Large intestine (tissue), 3 donors: ENCODE measurements around the gene TNRC18. TPM values are rescaled to one million over a fixed set of nuclear protein-coding genes. Genes with fewer than 3 reads are reported as not detected.
A peak's percentile ranks its signal among the peaks of the same experiment; 100 is the strongest.
"Not testable (repeated sequence)": the region's sequence is repeated elsewhere in the genome, so short reads cannot be mapped to it uniquely, and the experiment has no call there.

Experiments used
- DNase-seq, 2 donors: peaks; one replicate each; pipeline versions ENCODE4 v3.0.0 to v3.0.0-alpha.2; 2013
- H3K27ac ChIP-seq: one replicate; pipeline ENCODE4 v1.5.1; 2013; ENCODE audit warnings: low read length
- H3K27me3 ChIP-seq: 2 replicates; pipeline ENCODE4 v1.6.1; 2013; ENCODE audit warnings: low read length; ENCODE audit not compliant: control insufficient read depth, insufficient read depth
- H3K36me3 ChIP-seq: 2 replicates; pipeline ENCODE4 v1.6.1; 2013; ENCODE audit warnings: low read length; ENCODE audit not compliant: control insufficient read depth, insufficient read depth
- H3K4me1 ChIP-seq: one replicate; pipeline ENCODE4 v1.6.1; 2013; ENCODE audit warnings: low read length; ENCODE audit not compliant: control insufficient read depth, insufficient read depth
- H3K4me3 ChIP-seq: one replicate; pipeline ENCODE4 v1.5.1; 2013; ENCODE audit warnings: low read length
- H3K9me3 ChIP-seq: one replicate; pipeline ENCODE4 v1.6.1; 2013; ENCODE audit warnings: mild to moderate bottlenecking, low read depth, low read length, moderate library complexity; ENCODE audit not compliant: control insufficient read depth
- WGBS: methylation state at CpG from one replicate; pipeline ENCODE4 v1.1.5; 2013; ENCODE audit warnings: low lambda C conversion rate; ENCODE audit not compliant: insufficient coverage; 5-methylcytosine and 5-hydroxymethylcytosine counted together
- polyA plus RNA-seq: library from polyadenylated mRNA; unstranded; fragments of 120-200 nt; gene quantifications from one replicate; pipeline ENCODE4 v1.2.1, GENCODE V29; 2013

The TNRC18 gene
- polyA plus RNA-seq, 1 donor, result 78.4 TPM

DNA sequence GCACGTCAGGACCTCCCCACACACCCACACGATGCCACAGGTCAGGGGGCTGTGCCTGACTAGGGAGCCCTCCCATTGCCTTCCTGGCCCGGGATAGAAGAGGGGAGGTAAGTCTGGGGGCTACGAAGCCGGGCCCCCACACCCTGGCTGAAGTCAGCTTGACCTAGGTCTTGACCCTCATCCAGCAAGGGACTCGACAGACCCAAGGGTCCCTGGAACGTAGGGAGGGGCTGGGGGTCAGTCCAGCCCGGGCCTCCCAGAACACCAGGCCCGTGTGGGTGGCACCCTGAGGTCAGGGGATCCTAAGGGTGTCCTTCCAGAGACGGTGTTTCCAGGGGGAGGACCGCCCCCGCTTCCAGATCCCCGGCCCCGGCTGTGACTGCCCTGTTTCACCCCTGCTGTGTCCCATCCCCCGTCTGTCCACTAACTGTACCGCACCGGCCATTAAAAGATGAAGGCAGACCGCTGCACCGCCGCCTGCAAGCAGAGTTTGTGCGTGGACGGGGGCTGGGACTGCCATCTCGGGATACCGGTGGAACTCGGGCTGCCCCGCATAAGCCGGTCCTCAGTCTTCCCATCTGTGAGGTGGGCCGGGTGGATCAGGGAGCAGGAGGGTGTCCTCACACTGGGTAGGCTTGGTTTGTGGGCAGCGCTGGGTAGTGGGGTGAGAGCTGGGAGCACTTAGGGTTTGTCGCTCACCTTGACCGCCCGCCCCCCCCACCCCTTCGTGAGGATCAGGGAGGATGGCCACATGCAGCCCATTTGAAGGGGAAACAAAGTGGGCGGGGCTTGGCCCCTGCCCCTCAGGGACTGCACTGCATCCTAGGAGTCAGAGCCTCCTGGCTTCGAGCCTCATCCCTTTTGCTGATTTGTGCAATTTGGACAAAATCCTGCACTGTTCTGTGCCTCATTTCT, 119.8 kb downstream of the TNRC18 start:
- DNase-seq, result no peak
- Histone ChIP-seq H3K4me3 (no peak overlapping the region), H3K27me3 (no peaks in the 10 kb centered on the region), H3K9me3 (no peaks in the 10 kb centered on the region), H3K27ac (no peak overlapping the region), H3K36me3 (peaks cover 26% of the 10 kb centered on the region), H3K4me1 (no peaks in the 10 kb centered on the region)
- 100% methylated on average over 1 of the region's 35 CpGs for WGBS

DNA sequence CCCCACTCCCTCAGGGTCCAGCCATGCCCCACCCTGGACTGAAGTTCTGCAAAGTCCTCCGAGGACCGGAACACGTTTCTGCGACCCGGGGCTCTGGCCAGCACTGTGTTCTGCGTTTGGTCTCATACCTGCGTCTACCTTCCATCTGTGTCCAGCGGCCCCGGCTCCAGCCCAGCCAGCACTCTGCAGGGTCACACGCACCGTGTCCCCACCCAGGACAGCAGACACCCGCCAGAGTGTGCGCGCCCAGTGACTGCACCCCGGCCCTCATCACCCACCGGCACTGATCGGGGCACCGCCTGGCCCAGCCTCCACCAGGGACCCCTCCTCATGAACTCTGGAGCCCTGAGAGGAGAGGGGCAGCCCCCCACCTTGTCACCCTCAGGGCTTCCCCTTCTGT, 120.6 kb downstream of the TNRC18 start:
- Histone ChIP-seq H3K36me3 (peaks cover 25% of the 10 kb centered on the region), H3K4me3 (no peak overlapping the region), H3K9me3 (no peaks in the 10 kb centered on the region), H3K27me3 (no peaks in the 10 kb centered on the region), H3K4me1 (no peaks in the 10 kb centered on the region), H3K27ac (no peak overlapping the region)
- no CpG with 5 or more reads among the region's 18 CpGs for WGBS
- DNase-seq, result no peak

DNA sequence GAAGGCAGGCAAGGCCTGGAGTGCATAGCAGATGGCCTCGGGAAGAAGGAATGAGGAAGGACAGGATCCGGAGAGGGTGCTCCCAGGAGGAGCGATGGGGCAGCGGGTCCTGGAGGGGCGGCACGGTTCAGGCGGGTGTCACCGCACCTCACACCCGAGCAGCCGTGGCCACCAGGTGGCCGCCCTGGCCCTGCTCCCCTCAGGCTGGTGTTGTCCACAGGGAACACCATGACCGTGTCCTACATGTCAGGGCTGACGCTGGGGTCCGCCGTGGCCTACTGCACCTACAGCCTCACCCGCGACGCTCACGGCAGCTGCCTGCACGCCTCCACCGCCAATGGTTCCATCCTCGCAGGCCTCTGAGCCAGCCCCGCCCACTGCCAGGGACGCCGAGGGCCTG, 121.1 kb downstream of the TNRC18 start:
- DNase-seq, result no peak
- Histone ChIP-seq H3K9me3 (no peaks in the 10 kb centered on the region), H3K27me3 (no peaks in the 10 kb centered on the region), H3K27ac (no peak overlapping the region), H3K4me1 (no peaks in the 10 kb centered on the region), H3K36me3 (peaks cover 20% of the 10 kb centered on the region), H3K4me3 (no peak overlapping the region)
- WGBS, result no CpG with 5 or more reads among the region's 25 CpGs

DNA sequence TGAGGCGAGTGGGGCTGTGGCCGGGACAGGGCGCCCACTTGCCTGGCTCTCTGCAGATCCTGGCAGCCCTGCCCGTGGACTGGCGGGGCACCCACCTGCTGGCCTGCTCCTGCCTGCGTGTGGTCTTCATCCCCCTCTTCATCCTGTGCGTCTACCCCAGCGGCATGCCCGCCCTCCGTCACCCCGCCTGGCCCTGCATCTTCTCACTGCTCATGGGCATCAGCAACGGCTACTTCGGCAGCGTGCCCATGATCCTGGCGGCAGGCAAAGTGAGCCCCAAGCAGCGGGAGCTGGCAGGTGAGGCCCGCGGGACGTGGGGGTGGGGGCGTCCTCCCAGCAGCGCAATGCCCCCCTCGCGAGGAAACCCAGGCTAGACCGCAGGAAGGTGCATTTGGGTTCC, 123.3 kb downstream of the TNRC18 start:
- no peaks in the 10 kb centered on the region for H3K27me3 ChIP-seq
- H3K4me1 ChIP-seq, result no peaks in the 10 kb centered on the region
- no CpG with 5 or more reads among the region's 24 CpGs for WGBS
- H3K9me3 ChIP-seq, result peaks cover 5% of the 10 kb centered on the region
- no peak overlapping the region for H3K27ac ChIP-seq
- DNase-seq, result no peak
- peaks cover 17% of the 10 kb centered on the region for H3K36me3 ChIP-seq
- no peak overlapping the region for H3K4me3 ChIP-seq

DNA sequence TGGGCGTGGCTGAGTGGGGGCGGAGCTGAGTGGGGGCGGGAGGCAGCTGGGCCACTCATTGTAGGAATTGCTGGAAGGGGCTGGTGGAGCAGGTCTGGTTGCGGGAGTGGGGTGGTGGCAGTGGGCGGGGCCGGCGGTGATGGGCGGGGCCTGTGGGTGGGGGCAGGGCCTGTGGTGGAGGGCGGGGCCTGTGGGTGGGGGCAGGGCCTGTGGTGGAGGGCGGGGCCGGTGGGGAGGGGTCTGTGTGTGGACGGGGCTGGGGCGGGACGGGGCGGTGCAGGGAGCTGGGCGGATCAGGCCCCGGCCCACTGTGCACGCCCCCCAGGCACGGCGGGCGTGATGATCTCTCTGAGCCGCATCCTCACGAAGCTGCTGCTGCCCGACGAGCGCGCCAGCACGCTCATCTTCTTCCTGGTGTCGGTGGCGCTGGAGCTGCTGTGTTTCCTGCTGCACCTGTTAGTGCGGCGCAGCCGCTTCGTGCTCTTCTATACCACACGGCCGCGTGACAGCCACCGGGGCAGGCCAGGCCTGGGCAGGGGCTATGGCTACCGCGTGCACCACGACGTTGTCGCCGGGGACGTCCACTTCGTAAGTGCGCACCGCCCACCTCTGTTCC, 126.9 kb downstream of the TNRC18 start:
- Histone ChIP-seq H3K4me1 (peaks cover 2% of the 10 kb centered on the region), H3K27ac (no peak overlapping the region), H3K36me3 (peaks cover 32% of the 10 kb centered on the region), H3K9me3 (peaks cover 11% of the 10 kb centered on the region), H3K27me3 (no peaks in the 10 kb centered on the region), H3K4me3 (no peak overlapping the region)
- WGBS, result no CpG with 5 or more reads among the region's 48 CpGs
- DNase-seq, result no peak

DNA sequence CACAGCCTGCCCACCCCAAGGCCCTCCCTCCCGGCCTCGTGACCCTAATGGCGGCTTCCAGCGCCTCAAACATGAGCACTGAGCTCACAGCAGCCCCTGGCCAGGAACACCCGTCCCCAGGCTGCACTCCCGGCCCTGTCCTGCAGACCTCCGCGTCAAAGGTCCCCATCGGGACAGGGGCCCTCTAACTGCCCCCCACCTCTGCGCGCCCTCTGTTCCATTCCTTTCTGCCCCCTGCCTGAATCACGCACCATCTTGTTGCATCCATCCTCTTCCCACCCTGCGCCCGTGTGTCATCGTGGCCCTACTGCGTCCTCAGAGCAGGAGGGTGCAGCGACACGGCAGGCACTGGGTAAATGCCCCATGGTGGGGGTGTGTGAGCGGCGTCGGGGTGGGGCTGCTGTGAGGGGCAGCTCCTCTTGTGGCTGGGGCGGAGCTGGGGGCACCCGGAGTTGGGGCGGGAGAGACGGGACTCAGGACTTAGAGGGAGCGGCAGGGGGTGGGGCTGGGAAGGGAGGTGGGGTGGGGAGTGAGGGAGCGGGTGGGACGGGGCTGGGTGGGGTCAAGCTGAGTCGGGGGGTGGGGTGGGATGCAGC, 127.5 kb downstream of the TNRC18 start:
- Histone ChIP-seq H3K4me3 (no peak overlapping the region), H3K27me3 (no peaks in the 10 kb centered on the region), H3K27ac (no peak overlapping the region), H3K36me3 (peaks cover 38% of the 10 kb centered on the region), H3K4me1 (peaks cover 2% of the 10 kb centered on the region), H3K9me3 (peaks cover 11% of the 10 kb centered on the region)
- no peak for DNase-seq
- WGBS, result 80% methylated on average over 1 of the region's 29 CpGs

DNA sequence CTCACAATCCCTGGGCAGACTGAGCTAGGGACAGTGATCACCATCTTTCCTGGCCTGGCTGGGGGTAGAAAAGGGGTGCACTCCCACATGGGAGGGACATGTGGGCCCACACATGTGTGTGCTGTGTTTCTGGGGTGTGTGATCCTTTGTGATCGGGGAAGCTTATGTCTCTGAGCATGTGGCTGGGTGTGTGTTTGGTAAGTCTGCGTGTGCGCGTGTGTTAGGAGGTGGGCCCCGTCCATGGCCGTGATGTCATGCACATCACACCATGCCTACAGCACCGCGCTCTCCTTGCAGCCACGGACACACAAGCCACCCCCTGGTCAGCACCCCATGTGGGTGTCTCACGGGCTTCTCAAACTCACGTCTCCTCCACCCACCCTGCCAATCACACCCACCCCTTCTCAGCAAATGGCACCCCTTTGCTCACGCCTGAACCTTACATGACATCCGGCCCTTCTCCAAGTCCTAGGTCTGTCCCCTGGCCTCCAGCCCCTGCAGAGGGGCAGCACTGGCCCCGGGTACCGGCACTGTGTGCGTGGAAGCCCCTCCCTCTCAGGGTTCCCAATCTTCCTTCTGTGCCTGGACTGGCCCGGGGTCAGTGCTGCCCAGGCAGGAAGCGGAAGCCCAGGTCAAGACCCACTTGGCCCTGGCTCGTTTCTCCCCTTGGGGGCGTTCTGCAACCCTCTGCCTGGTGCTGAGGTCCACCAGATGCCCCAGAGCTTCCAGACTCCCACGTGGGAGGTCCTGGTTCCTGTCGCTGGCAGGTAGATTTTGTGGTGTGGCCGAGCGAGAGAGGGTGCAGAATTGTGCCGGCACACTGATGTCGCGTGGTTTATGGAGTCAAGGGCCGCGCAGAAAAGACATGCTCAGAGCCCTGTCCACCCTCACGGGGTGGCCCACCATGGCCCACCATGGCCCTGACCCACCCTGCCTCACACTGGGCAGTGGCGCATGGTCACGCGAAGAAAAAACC, 128.3 kb downstream of the TNRC18 start:
- Histone ChIP-seq H3K9me3 (peaks cover 11% of the 10 kb centered on the region), H3K27ac (no peak overlapping the region), H3K27me3 (no peaks in the 10 kb centered on the region), H3K36me3 (peaks cover 39% of the 10 kb centered on the region), H3K4me1 (peaks cover 2% of the 10 kb centered on the region), H3K4me3 (no peak overlapping the region)
- WGBS, result no CpG with 5 or more reads among the region's 33 CpGs
- no peak for DNase-seq

DNA sequence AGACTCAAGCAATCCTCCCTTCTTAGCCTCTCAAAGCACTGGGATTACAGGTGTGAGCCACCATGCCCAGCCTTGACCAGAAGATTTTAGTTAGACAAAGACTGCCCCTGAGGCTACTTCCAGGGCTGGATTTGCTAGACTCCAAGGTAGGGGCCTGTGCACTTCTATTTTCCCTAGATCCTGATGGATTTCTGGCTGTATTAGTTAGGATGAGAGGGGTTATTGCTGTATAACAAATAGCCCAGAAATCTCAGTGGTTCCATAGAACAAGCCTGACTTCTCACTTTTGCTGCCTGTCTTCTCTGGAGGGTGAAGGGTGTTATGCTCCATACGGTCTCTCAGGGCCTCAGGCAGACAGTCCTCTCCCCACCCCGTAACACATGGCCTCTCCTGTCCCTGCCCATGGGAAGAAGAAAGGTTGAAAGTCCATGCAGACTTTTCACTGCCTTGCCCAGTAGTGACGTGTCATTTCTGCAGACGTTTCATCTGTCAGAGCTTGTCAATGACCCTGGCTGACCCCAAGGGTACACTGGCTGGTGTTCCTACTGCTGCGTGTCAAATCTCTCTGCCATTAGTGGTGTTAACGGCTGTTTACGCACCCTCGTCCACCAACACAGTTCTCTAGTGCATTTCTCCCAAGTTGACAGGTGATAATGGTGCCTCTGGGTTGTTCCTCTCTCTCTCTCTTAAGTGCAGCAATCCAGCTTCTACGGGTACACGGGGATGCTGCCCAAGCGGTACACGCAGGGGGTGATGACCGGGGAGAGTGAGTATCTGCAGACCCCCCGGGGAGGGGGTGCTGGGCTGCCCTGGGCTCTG, 129.3 kb downstream of the TNRC18 start:
- Histone ChIP-seq H3K27me3 (no peaks in the 10 kb centered on the region), H3K36me3 (peaks cover 37% of the 10 kb centered on the region), H3K4me1 (peaks cover 2% of the 10 kb centered on the region), H3K4me3 (no peak overlapping the region), H3K27ac (no peak overlapping the region), H3K9me3 (peaks cover 11% of the 10 kb centered on the region)
- WGBS, result no CpG with 5 or more reads among the region's 14 CpGs
- peak in 1 of 2 donors; percentile 67 for DNase-seq

DNA sequence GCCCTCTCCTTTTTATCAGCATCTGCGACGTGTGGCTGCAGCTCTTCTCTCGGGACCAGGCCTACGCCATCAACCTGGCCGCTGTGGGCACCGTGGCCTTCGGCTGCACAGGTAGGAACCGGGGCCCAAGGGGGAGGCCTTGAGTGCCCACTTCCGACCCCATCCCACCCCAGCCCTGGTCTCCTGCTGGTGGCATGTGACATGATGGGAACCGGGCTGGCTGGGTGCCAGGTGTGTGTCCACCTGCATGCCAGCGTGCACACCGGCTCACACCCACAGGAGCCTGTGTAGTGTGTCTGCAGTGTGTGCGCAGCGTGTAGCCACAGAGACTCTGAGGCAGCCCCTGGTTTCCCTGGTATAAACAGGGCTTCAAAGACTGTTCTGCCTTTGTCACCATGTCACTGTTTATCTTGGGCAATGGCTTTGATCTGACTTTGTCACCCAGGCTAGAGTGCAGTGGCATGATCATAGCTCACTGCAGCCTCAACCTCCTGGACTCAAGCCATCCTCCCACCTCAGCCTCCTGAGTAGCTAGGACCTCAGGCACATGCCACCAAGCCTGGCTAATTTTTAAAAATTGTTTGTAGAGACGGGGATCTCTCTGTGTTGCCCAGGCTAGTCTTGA, 131.8 kb downstream of the TNRC18 start:
- H3K4me1 ChIP-seq, H3K4me3 ChIP-seq, H3K9me3 ChIP-seq, H3K27me3 ChIP-seq, H3K27ac ChIP-seq, DNase-seq: not testable (repeated sequence)
- H3K36me3 ChIP-seq, result peaks cover 38% of the 10 kb centered on the region
- no CpG with 5 or more reads among the region's 15 CpGs for WGBS
